Sigmoid colon (tissue), 7 donors: ENCODE measurements around the gene FUT7. TPM values are rescaled to one million over a fixed set of nuclear protein-coding genes. Genes with fewer than 3 reads are reported as not detected.

Experiments
- DNase-seq: peaks from one replicate; pipeline ENCODE4 v3.0.0-alpha.2; 2019
- H3K27ac ChIP-seq, 4 donors: fragments of 200-600 bp; sonication (generic); one replicate each; pipeline ENCODE4 v1.5.1; 2016 to 2019; ENCODE audit warnings: mild to moderate bottlenecking in 1 of 4
- H3K27me3 ChIP-seq, 3 donors: fragments of 200-600 bp; sonication (generic); one replicate each; pipeline ENCODE4 v1.5.1; 2019; ENCODE audit warnings: mild to moderate bottlenecking in 1 of 3
- H3K36me3 ChIP-seq, 4 donors: fragments of 200-600 bp; sonication (generic); one replicate each; pipeline ENCODE4 v1.5.1; 2016 to 2019
- H3K4me1 ChIP-seq, 4 donors: fragments of 200-600 bp; sonication (generic); one replicate each; pipeline ENCODE4 v1.5.1; 2017 to 2019
- H3K4me3 ChIP-seq, 4 donors: fragments of 200-600 bp; sonication (generic); one replicate each; pipeline ENCODE4 v1.5.1; 2017 to 2019; ENCODE audit warnings: mild to moderate bottlenecking in 2 of 4, moderate library complexity in 1 of 4
- H3K9me3 ChIP-seq, 4 donors: fragments of 200-600 bp in 3 of 4; sonication (generic) in 3 of 4; one replicate each; pipeline versions ENCODE4 v1.5.1 to v1.6.1; 2013 to 2019
- CTCF ChIP-seq, 4 experiments: fragments of 450-650 bp in 3 of 4; fragments of 200-600 bp in 1 of 4; IDR thresholded peaks; one replicate each; pipeline ENCODE4 v1.5.1; 2016 to 2019; ENCODE audit warnings: antibody characterized with exemption in 4 of 4, mild to moderate bottlenecking in 3 of 4, moderate library complexity in 2 of 4
- EP300 ChIP-seq, 4 donors: sonication (generic); formaldehyde crosslinking; IDR thresholded peaks; one replicate each; pipeline ENCODE4 v1.6.1; 2017; ENCODE audit warnings: antibody characterized with exemption in 4 of 4
- POLR2A ChIP-seq, 2 donors: fragments of 450-650 bp; IDR thresholded peaks; one replicate each; pipeline ENCODE4 v1.6.1; 2016; ENCODE audit warnings: antibody characterized with exemption in 2 of 2, mild to moderate bottlenecking in 2 of 2, moderate library complexity in 2 of 2
- POLR2AphosphoS5 ChIP-seq, 4 donors: sonication (generic); formaldehyde crosslinking; IDR thresholded peaks; one replicate each; pipeline ENCODE4 v1.6.1; 2017; ENCODE audit warnings: antibody characterized with exemption in 4 of 4
- WGBS, 2 donors: extraction: QIAGEN DNeasy Blood & Tissue Kit; methylation state at CpG; one replicate each; pipeline ENCODE4 v1.1.7; 2013; 5-methylcytosine and 5-hydroxymethylcytosine counted together
- intact Hi-C: fragments of 100-400 bp; cut with DNase I; formaldehyde crosslinking; loops from one replicate; pipeline ENCODE4 v1.15.1; 2023
- polyA plus RNA-seq, 3 donors: library from polyadenylated mRNA; stranded (reverse); fragments of 200-250 nt; gene quantifications; one replicate each; pipeline ENCODE4 v1.2.3, GENCODE V29; 2013
- total RNA-seq, 4 donors: library from RNA; depleted of rRNA; stranded (reverse); fragments of >200 nt; gene quantifications; one replicate each; pipeline ENCODE4 v1.1.0, GENCODE V29; 2016
- donor health status: healthy with polysubstance abuse.
- donor health status: Bipolar disorder and iron deficiency.
- donor health status: healthy.

The FUT7 gene
- total and polyA plus RNA-seq, 7 donors, result 0.36 to 1.3 (median 0.84) TPM; not detected in 3

- Histone ChIP-seq H3K4me3 (no peak overlapping the region), H3K4me1 (peaks cover 0 to 34% (median 17%) of the 10 kb centered on the region in 4 donors), H3K27ac (no peak overlapping the region), H3K36me3 (peaks cover 0 to 4% (median under 1%) of the 10 kb centered on the region in 4 donors), H3K27me3 (peaks cover 17 to 41% (median 30%) of the 10 kb centered on the region in 3 donors), H3K9me3 (peaks cover 0 to 4% (median 0%) of the 10 kb centered on the region in 4 donors)
- no peak for DNase-seq
- intact Hi-C loops, result no loop called here
- 95 to 97% methylated on average over 4 of the region's 4 CpGs for WGBS, 2 donors
- TF ChIP-seq POLR2AphosphoS5 (IDR thresholded peaks at IDR 0.05) (no peak), POLR2A (IDR thresholded peaks at IDR 0.05) (no peak), EP300 (IDR thresholded peaks at IDR 0.05) (no peak), CTCF (IDR thresholded peaks at IDR 0.05) (no peak)
These were observed 43.0 kb downstream of the FUT7 start for GRCh38 chr9:136988872-136989271.

- Histone ChIP-seq H3K9me3 (peaks cover 0 to 4% (median 0%) of the 10 kb centered on the region in 4 donors), H3K27me3 (peaks cover 16 to 62% (median 34%) of the 10 kb centered on the region in 3 donors), H3K36me3 (no peaks in the 10 kb centered on the region), H3K4me1 (peaks cover 0 to 13% (median 3%) of the 10 kb centered on the region in 4 donors), H3K4me3 (no peak overlapping the region), H3K27ac (no peak overlapping the region)
- intact Hi-C loops, result no loop called here
- 19 to 25% methylated on average over 33 of the region's 33 CpGs for WGBS, 2 donors
- TF ChIP-seq CTCF (IDR thresholded peaks at IDR 0.05), result no peak
- no peak for DNase-seq
These were observed 46.0 kb downstream of the FUT7 start for GRCh38 chr9:136985853-136986252.

GRCh38 chr9:136985027-136985602 lies 46.8 kb downstream of the FUT7 start:
- no peak for TF ChIP-seq POLR2A (IDR thresholded peaks at IDR 0.05)
- TF ChIP-seq CTCF (IDR thresholded peaks at IDR 0.05), result no peak
- TF ChIP-seq EP300 (IDR thresholded peaks at IDR 0.05), result no peak
- TF ChIP-seq POLR2AphosphoS5 (IDR thresholded peaks at IDR 0.05), result no peak
- no peak for DNase-seq
- WGBS, 2 donors, result 8 to 11% methylated on average over 48 of the region's 48 CpGs
- peaks cover 16 to 63% (median 41%) of the 10 kb centered on the region in 3 donors for H3K27me3 ChIP-seq
- peaks cover 0 to 13% (median 3%) of the 10 kb centered on the region in 4 donors for H3K4me1 ChIP-seq
- H3K36me3 ChIP-seq, result no peaks in the 10 kb centered on the region
- no peaks in the 10 kb centered on the region for H3K9me3 ChIP-seq
- H3K27ac ChIP-seq, result no peak overlapping the region
- H3K4me3 ChIP-seq, result no peak overlapping the region
- intact Hi-C loops, result no loop called here

DNA sequence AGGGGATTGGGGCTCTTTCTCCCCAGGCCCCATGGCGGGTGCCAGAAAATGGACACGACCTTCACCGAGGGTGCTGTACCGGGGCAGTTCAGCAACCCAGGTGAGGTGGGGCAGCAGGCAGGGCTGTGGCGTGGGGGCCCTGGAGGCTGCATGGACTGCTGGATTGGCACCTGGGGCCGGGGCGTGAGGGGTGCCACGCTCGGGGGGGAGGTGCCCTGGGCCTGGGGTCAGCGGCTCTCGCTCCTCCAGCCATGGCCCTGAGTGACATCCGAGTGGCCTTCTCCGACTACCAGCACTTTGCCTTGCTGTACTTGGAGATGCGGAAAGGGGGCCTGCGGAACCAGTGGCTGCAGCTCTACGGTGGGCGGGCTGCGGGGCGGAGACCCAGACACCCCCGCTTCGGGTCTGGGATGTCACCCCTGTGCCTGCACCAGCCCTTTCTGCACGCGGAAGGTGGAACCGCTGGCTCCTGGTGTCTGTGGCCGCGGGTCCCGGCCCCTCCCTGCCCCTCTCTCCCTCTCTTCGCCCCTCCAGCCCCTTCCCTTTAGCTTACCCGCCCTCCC lies 47.3 kb downstream of the FUT7 start:
- DNase-seq, result no peak
- no peak for TF ChIP-seq POLR2A (IDR thresholded peaks at IDR 0.05)
- TF ChIP-seq POLR2AphosphoS5 (IDR thresholded peaks at IDR 0.05), result no peak
- WGBS, 2 donors, result 55 to 65% methylated on average over 29 of the region's 29 CpGs
- no peaks in the 10 kb centered on the region for H3K9me3 ChIP-seq
- peaks cover 16 to 63% (median 47%) of the 10 kb centered on the region in 3 donors for H3K27me3 ChIP-seq
- H3K27ac ChIP-seq, result no peak overlapping the region
- H3K36me3 ChIP-seq, result no peaks in the 10 kb centered on the region
- peaks cover 0 to 13% (median 3%) of the 10 kb centered on the region in 4 donors for H3K4me1 ChIP-seq
- intact Hi-C loops, result no loop called here
- no peak overlapping the region for H3K4me3 ChIP-seq

- peaks cover 16 to 68% (median 55%) of the 10 kb centered on the region in 3 donors for H3K27me3 ChIP-seq
These were observed 48.1 kb downstream of the FUT7 start for GRCh38 chr9:136983656-136984314.

More at GRCh38 chr9:136983656-136984314, 48.1 kb downstream of the FUT7 start:
- H3K4me1 ChIP-seq, result peaks cover 0 to 13% (median 3%) of the 10 kb centered on the region in 4 donors
- WGBS, 2 donors, result 83% methylated on average over 11 of the region's 11 CpGs
- no peaks in the 10 kb centered on the region for H3K36me3 ChIP-seq
- no peak overlapping the region for H3K4me3 ChIP-seq
- H3K27ac ChIP-seq, result no peak overlapping the region
- intact Hi-C loops, result no loop called here
- TF ChIP-seq CTCF (IDR thresholded peaks at IDR 0.05) (no peak), POLR2AphosphoS5 (IDR thresholded peaks at IDR 0.05) (no peak), EP300 (IDR thresholded peaks at IDR 0.05) (no peak), POLR2A (IDR thresholded peaks at IDR 0.05) (no peak)
- H3K9me3 ChIP-seq, result no peaks in the 10 kb centered on the region
- no peak for DNase-seq
